ENCODE results near the gene TRIO. TPM values are rescaled to one million over a fixed set of nuclear protein-coding genes. Genes with fewer than 3 reads are reported as not detected.

TRIO gene
- total RNA-seq, 6 donors from 2014 or later, result 138 to 408 (median 156) TPM

DNA sequence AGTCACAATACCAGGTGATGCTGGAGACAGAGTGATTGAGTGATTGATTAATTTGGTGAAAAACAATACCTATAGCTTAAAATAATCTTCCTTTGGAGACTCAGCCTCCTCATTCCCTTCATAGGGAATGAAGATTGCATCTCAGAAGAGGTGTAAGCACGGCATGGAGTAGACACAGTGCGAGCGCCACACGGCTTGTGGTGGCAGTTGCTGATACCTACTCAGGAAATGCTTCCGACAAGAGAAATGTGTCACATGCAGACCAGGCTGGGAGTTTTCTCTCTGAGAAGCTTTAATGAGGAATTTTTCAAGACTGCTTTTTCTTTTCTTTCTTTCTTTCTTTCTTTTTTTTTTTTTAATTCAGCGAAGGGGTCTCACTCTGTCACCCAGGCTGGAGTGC is 226.6 kb downstream of the TRIO start:
- ATAC-seq (ENCODE audit: low FRiP score in 2 of 2) (no peak), DNase-seq (no peak)
- no peak overlapping the region for H3K27ac ChIP-seq
- WGBS, 2 donors, result 83 to 93% methylated on average over 6 of the region's 6 CpGs
- H3K4me3 ChIP-seq, result no peak overlapping the region
- H3K36me3 ChIP-seq, result peaks cover 31 to 99% (median 74%) of the 10 kb centered on the region in 4 donors
- no peaks in the 10 kb centered on the region for H3K27me3 ChIP-seq
- no peaks in the 10 kb centered on the region for H3K4me1 ChIP-seq
- H3K9me3 ChIP-seq, result no peaks in the 10 kb centered on the region
- no peak for TF ChIP-seq EP300 (IDR thresholded peaks at IDR 0.05)
- TF ChIP-seq POLR2AphosphoS5 (IDR thresholded peaks at IDR 0.05), result no peak
- TF ChIP-seq CTCF (IDR thresholded peaks at IDR 0.05), result no peak
- no peak for TF ChIP-seq POLR2A (IDR thresholded peaks at IDR 0.05)

DNA sequence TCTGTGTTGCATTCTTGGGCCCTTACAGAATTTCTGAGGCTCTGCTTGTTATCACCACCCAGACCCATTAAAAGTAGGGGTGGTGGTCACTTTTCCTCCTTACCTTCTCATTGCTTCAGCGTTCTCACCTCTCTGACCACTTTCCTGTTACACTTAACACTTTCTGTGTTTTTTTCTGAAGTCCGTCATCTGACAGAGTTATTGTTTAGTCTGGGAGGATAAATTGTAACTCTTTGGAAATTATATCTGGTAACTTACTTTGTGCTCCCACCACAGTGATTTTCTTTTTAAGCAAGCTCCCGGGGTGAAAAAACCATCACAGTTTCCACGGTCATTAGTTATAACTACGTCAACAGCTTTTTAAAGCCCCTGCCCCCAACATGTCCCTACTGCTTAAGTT is 227.2 kb downstream of the TRIO start:
- DNase-seq (no peak), ATAC-seq (ENCODE audit: low FRiP score in 2 of 2) (no peak)
- no peaks in the 10 kb centered on the region for H3K27me3 ChIP-seq
- 89 to 91% methylated on average over 5 of the region's 5 CpGs for WGBS, 2 donors
- no peaks in the 10 kb centered on the region for H3K4me1 ChIP-seq
- no peak overlapping the region for H3K27ac ChIP-seq
- no peak overlapping the region for H3K4me3 ChIP-seq
- H3K36me3 ChIP-seq, result peaks cover 26 to 99% (median 71%) of the 10 kb centered on the region in 4 donors
- H3K9me3 ChIP-seq, result no peaks in the 10 kb centered on the region
- TF ChIP-seq CTCF (IDR thresholded peaks at IDR 0.05), result no peak
- no peak for TF ChIP-seq POLR2AphosphoS5 (IDR thresholded peaks at IDR 0.05)
- TF ChIP-seq EP300 (IDR thresholded peaks at IDR 0.05), result no peak
- no peak for TF ChIP-seq POLR2A (IDR thresholded peaks at IDR 0.05)

- no peaks in the 10 kb centered on the region for H3K9me3 ChIP-seq
- no peak for TF ChIP-seq POLR2AphosphoS5 (IDR thresholded peaks at IDR 0.05)
- no peak for TF ChIP-seq CTCF (IDR thresholded peaks at IDR 0.05)
- no peak for TF ChIP-seq POLR2A (IDR thresholded peaks at IDR 0.05)
- no peak for TF ChIP-seq EP300 (IDR thresholded peaks at IDR 0.05)
- no peak overlapping the region for H3K27ac ChIP-seq
- H3K4me3 ChIP-seq, result no peak overlapping the region
- no peaks in the 10 kb centered on the region for H3K27me3 ChIP-seq
- ATAC-seq (ENCODE audit: low FRiP score in 2 of 2), result no peak
- H3K4me1 ChIP-seq, result no peaks in the 10 kb centered on the region
- 89 to 97% methylated on average over 6 of the region's 6 CpGs for WGBS, 2 donors
- H3K36me3 ChIP-seq, result peaks cover 22 to 97% (median 59%) of the 10 kb centered on the region in 4 donors
- DNase-seq, result no peak
These were observed 230.5 kb downstream of the TRIO start for GRCh38 chr5:14373685-14374084.

DNA sequence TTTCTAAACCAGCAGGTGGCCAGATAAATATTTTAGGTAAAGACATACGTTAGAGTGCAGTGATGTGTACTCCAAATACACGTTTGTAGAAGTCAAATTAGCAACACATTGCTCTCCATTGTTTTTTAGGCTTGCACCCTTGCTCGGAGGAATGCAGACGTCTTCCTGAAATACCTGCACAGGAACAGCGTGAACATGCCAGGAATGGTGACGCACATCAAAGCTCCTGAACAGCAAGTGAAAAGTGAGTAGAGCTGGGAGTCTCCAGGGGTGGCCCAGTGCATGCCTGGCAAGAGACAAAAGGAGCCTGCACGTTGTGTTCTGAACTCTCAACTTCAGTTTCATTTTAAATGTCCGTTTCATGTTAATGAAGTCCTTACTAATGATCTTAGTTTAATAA is 231.0 kb downstream of the TRIO start:
- Histone ChIP-seq H3K36me3 (peaks cover 21 to 97% (median 59%) of the 10 kb centered on the region in 4 donors), H3K4me1 (no peaks in the 10 kb centered on the region), H3K4me3 (no peak overlapping the region), H3K27ac (no peak overlapping the region), H3K27me3 (no peaks in the 10 kb centered on the region), H3K9me3 (no peaks in the 10 kb centered on the region)
- 86 to 87% methylated on average over 8 of the region's 8 CpGs for WGBS, 2 donors
- ATAC-seq (ENCODE audit: low FRiP score in 2 of 2), result no peak
- TF ChIP-seq EP300 (IDR thresholded peaks at IDR 0.05), result no peak
- TF ChIP-seq POLR2A (IDR thresholded peaks at IDR 0.05), result no peak
- TF ChIP-seq CTCF (IDR thresholded peaks at IDR 0.05), result no peak
- TF ChIP-seq POLR2AphosphoS5 (IDR thresholded peaks at IDR 0.05), result no peak
- no peak for DNase-seq

GRCh38 chr5:14376789-14377188 is 233.6 kb downstream of the TRIO start:
- H3K36me3 ChIP-seq, result peaks cover 24 to 97% (median 60%) of the 10 kb centered on the region in 4 donors
- H3K4me3 ChIP-seq, result no peak overlapping the region
- no peak for ATAC-seq (ENCODE audit: low FRiP score in 2 of 2)
- H3K27ac ChIP-seq, result no peak overlapping the region
- no peaks in the 10 kb centered on the region for H3K4me1 ChIP-seq
- 86 to 87% methylated on average over 3 of the region's 3 CpGs for WGBS, 2 donors
- H3K9me3 ChIP-seq, result no peaks in the 10 kb centered on the region
- H3K27me3 ChIP-seq, result no peaks in the 10 kb centered on the region
- DNase-seq, result no peak
- TF ChIP-seq POLR2AphosphoS5 (IDR thresholded peaks at IDR 0.05) (no peak), POLR2A (IDR thresholded peaks at IDR 0.05) (no peak), EP300 (IDR thresholded peaks at IDR 0.05) (no peak), CTCF (IDR thresholded peaks at IDR 0.05) (no peak)

Data from upper lobe of left lung (tissue), 6 donors.